GM18520 (cell line): ENCODE measurements around the gene ADCY4.

Source experiments
- ATAC-seq: cut with Tn5 transposase; IDR thresholded peaks from one replicate; pipeline ENCODE4 v1.9.1; 2021; ENCODE audit not compliant: unreplicated experiment

ADCY4 gene

DNA sequence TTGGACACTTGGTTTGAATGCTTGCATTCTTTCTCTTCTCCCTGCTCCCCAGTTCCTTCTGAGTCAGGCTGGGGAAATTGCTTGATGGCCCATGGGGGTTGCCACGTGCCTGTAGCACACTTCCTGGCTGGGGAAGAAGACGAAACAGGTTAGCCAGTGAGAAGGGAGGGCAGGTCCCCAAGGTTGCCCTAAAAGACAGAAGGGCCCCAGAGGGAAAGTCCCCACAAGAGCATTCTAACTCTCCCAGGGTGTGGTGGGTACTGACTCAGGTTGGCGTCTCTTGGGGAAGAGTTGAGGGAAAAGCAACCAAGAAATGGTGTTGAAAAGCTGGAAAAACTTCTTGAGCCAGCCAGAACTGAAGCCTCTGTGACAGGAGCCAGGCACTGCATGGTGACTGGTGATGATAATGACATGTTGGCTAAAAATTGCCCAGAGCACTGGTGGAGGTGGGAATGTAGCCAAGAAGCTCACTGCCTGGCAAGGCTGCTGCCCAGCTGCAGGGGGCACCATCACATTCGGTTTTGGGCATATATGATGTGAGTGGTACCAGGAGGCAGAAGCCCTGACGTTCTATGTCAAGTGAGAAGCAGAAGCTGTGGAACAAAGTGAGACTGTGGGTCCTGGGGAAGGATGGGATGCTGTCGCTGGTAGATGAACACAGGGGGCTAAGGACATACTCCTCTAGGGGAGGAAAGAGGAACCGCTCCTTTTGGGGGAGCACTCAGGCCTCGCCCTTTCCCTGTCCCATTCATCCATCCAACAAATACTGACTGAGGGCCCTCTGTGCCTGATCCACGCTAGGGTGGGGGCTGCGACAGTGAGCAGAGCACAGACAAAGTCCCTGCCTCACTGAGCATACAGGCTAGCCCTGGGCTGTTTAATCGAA lies 55.3 kb downstream of the ADCY4 start:
- peak; percentile 47 for ATAC-seq

- ATAC-seq = no peak
These were observed 56.4 kb downstream of the ADCY4 start for GRCh38 chr14:24278424-24278823.

DNA sequence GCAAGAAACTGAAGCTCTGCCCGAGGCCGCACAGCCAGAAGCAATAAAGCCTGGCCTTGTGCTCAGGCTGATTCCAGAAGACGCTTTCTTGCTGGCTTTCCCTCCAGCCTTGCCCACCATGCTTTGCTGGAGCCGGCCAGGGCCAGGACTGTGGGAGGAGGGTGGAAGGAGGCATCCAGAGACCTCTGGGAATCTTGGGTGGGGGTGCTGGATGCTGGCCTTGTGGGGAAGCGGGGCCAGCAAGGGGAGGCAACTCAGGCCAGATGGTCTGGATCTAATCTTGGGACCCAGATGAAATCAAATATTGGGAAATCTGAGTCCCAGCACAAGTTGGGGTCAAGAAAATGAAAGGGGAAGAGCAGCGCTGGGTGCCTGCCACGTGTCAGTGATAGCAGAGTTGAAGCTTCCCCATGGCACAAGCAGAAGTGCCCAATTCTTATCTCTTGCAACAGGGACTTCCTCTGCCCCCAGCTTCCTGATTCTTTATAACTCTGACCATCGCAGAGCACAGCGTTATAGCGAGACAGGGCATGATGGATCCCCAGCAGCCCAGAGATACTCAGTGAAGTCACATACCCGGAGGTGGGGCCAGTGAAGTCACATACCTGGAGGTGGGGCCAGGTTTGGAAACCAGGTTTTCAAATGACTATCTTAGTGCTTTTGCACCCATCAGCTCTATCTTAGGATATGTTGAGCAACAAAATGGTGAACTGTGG lies 57.1 kb downstream of the ADCY4 start:
- ATAC-seq = no peak

DNA sequence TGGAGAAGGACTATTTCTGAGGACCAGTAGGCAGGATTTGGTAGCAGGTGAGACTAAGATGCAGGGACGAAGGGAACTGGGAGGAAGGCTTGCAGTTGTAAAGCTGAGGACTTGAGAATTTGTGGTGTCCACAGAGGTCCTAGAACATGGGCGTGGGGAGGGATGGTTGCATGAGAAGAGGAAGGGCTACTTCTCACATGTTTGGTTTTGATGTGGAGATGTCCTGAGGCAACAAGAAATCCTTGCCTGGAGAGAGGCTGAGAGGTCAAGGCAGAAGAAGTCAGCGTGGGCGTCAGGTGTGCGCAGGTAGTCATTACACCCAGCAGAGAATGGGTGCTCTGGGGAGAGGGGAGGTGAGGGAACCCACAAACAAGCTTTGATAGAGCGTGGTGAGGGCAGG lies 57.8 kb downstream of the ADCY4 start:
- ATAC-seq = no peak

GRCh38 chr14:24274101-24274543 lies 60.7 kb downstream of the ADCY4 start:
- ATAC-seq = peak; percentile 39

DNA sequence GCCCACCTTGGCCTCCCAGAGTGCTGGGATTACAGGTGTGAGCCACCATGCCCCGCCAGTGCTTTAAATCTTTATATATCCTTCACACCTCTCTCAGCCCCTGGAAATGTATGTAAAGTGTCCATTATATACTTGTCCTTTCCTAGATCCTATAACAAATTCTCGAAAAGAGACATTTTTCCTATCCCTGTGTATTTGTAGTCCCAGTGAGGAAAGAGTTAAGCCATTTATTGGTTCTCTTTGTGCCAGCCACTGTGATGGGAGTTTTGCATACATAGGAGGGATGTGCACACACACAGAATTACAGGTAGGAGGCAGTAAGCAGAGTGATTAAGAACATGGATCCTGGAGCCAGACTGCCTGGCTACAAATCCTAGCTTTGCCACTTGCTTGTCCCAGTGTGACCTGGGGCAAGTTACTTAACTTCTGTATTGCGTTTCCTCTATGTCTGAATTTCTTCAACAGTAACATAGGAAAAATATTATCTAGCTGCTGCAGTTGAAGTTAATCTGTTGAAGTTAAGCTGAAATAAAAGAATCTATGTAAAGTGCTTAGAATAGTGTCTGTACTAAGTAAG lies 61.4 kb downstream of the ADCY4 start:
- no peak for ATAC-seq

DNA sequence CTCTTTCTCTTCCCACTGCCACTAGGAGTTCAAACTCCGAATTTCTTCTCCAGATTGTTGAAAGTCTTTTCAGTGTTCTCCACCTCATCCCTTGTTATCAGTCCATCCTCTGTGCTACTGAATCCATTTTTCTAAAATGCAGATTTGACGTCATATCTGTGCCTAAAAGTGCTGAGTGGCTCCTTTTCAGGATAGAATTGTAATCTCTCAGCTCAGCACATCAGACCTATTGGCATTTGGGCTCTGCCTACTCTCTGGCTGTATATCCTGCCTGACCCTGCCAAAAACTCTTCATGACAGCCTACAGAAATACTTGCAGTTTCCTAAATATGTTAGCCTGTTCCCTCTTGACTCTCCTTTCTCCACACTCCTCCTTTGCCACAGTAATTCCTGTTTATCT lies 62.4 kb downstream of the ADCY4 start:
- ATAC-seq = no peak

GRCh38 chr14:24271834-24272263 lies 63.0 kb downstream of the ADCY4 start:
- ATAC-seq = no peak

DNA sequence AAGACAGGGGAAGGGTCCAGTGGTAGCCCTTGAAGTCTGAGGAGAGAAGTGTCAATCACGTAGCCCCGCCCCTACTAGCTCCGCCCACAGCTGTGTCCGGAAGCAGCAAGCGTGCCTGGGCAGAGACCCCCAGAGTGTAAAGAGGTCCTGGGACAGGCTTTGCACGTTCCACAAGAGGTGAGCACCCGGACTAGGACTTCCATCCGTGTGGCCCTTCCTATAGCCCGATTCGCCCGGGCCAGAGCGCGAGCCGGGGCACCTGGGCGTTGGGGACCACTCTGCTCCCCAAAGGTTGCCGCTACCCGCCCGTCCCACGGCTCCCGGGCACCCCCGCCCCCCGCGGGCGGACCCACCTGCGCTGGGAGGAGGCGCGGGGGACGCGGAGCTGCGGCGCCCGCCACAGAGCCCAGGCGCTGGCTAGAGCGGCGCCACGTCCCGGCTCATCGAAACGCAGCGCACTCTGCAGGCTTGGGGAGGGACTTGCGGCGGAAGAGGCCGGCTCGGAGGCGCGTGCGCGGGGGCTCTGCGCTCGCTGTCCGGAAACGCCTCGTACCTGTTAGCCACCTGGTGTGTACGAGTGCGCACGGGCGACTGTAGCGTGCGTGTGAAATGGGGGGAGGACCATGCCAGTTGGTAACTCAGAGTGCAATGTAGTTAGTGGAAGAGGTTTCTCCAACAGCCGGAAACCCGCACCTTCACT lies 63.6 kb downstream of the ADCY4 start, which contains the start of gene RABGGTA:
Gene RABGGTA (minus strand): TSS at position 464 of the 700 bp plus-strand sequence. CDS start 482 bp downstream, outside the sequence.
- peak; percentile 78 for ATAC-seq

- no peak for ATAC-seq
These were observed 64.2 kb downstream of the ADCY4 start for GRCh38 chr14:24270537-24271133.

DNA sequence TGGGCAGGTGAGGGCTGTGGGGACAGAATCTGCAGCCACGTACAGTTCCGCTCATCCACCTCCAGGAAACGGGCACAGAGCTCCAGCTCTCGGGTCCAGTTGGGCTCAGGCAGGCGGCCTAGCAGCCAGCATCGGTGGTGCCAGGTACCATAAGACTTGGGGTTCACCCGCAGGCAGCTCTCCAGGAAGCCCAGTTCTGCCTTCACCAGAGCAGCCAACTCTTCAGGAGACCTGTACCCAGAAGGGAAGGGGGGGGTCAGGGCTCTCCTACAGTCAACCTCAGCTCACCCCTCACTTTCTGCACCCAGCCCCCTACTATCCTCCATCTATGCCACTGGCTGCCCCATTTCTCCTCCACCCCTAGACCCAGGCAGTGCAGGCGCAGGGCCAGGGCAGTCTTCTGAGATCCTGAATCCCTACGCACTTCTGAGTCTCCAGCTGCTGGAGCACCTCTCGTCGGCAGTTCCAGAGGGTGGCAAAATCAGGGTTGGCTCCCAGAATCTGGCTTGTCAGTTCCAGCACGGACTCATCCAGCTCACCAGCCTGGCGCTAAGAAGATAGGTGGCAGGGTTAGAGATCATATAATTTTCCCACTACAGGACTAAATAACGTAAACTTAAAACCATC lies 64.8 kb downstream of the ADCY4 start:
- ATAC-seq = no peak

- ATAC-seq = no peak
These were observed 65.5 kb downstream of the ADCY4 start for GRCh38 chr14:24269368-24269767.
